Lung (tissue), 12 donors: ENCODE data around the gene TGFBR3. TPM values are rescaled to one million over a fixed set of nuclear protein-coding genes. Genes with fewer than 3 reads are reported as not detected.

Source experiments
- ATAC-seq: fragments of 200-7000 bp; cut with Tn5 transposase; one replicate; pipeline ENCODE4 v1.9.1; 2020; ENCODE audit warnings: moderate number of reproducible peaks; ENCODE audit not compliant: insufficient read depth, low FRiP score
- DNase-seq, 3 donors: peaks; one replicate each; pipeline ENCODE4 v3.0.0-alpha.2; 2013 to 2017
- H3K27ac ChIP-seq, 2 donors: one replicate each; pipeline ENCODE4 v1.5.1; 2013; ENCODE audit warnings: mild to moderate bottlenecking in 2 of 2, moderate library complexity in 2 of 2, control low read depth in 1 of 2, inconsistent platforms in 1 of 2, low read depth in 1 of 2, low read length in 1 of 2
- H3K27me3 ChIP-seq, 3 donors: one replicate each; pipeline ENCODE4 v1.5.1; 2013; ENCODE audit warnings: low read length in 2 of 3; ENCODE audit not compliant: control insufficient read depth in 3 of 3, insufficient read depth in 3 of 3
- H3K36me3 ChIP-seq, 4 donors: one replicate each; pipeline ENCODE4 v1.5.1; 2013; ENCODE audit warnings: low read length in 4 of 4, mild to moderate bottlenecking in 1 of 4, moderate library complexity in 1 of 4; ENCODE audit not compliant: control insufficient read depth in 4 of 4, insufficient read depth in 4 of 4
- H3K4me1 ChIP-seq, 5 donors: one replicate each; pipeline ENCODE4 v1.5.1; 2013; ENCODE audit warnings: low read length in 5 of 5, mild to moderate bottlenecking in 2 of 5, moderate library complexity in 1 of 5; ENCODE audit not compliant: control insufficient read depth in 5 of 5, insufficient read depth in 5 of 5
- H3K4me3 ChIP-seq: one replicate; pipeline ENCODE4 v1.5.1; 2013; ENCODE audit warnings: mild to moderate bottlenecking, control low read depth, moderate library complexity
- H3K9ac ChIP-seq, 2 donors: one replicate each; pipeline ENCODE4 v1.5.1; 2013; ENCODE audit warnings: low read length in 2 of 2, control low read depth in 1 of 2; ENCODE audit not compliant: insufficient read depth in 1 of 2
- H3K9me3 ChIP-seq, 4 donors: one replicate each; pipeline ENCODE4 v1.5.1; 2013; ENCODE audit warnings: low read length in 3 of 4, mild to moderate bottlenecking in 1 of 4, moderate library complexity in 1 of 4; ENCODE audit not compliant: control insufficient read depth in 4 of 4, insufficient read depth in 3 of 4
- CTCF ChIP-seq: IDR thresholded peaks from 2 replicates; pipeline ENCODE4 v1.5.1; 2012; ENCODE audit warnings: mild to moderate bottlenecking; ENCODE audit errors: control extremely low read depth, extremely low read depth
- WGBS, 2 donors: extraction: QIAGEN DNeasy Blood & Tissue Kit; methylation state at CpG; one replicate each; pipeline ENCODE4 v1.1.7; 2013; 5-methylcytosine and 5-hydroxymethylcytosine counted together
- polyA plus RNA-seq, 2 donors: library from polyadenylated mRNA; stranded (reverse); fragments of 200-250 nt; gene quantifications; one replicate each; pipeline ENCODE4 v1.2.1, GENCODE V29; 2013
- total RNA-seq, 2 donors: library from RNA; depleted of rRNA in 1 of 2; stranded (reverse); fragments of >200 nt in 1 of 2; gene quantifications; one replicate each; pipeline ENCODE4 v1.2.1, GENCODE V29; 2014 to 2021
- donor health status: control.
- donor health status: control.
- donor health status: Bipolar disorder and iron deficiency.
- donor health status: healthy.
- donor health status: DM: yes; HTN: yes; CAD: no.

Gene TGFBR3
- total and polyA plus RNA-seq, 4 donors = 13.1 to 99.6 (median 26.5) TPM

- H3K27me3 ChIP-seq = no peaks in the 10 kb centered on the region
- no peak for DNase-seq
- H3K4me1 ChIP-seq = peaks cover 17 to 35% (median 22%) of the 10 kb centered on the region in 5 donors
- no peak for TF ChIP-seq CTCF
- H3K9ac ChIP-seq = no peak overlapping the region
- WGBS, 2 donors = 58% methylated on average over 3 of the region's 3 CpGs
- H3K9me3 ChIP-seq = no peaks in the 10 kb centered on the region
- peaks cover 0 to 3% (median 0%) of the 10 kb centered on the region in 4 donors for H3K36me3 ChIP-seq
- H3K4me3 ChIP-seq = no peak overlapping the region
- H3K27ac ChIP-seq = no peak overlapping the region
- no peak for ATAC-seq
Measured at GRCh38 chr1:91809317-91809716, 76.6 kb downstream of the TGFBR3 start.

GRCh38 chr1:91807921-91808620 lies 77.9 kb downstream of the TGFBR3 start:
- H3K27me3 ChIP-seq = no peaks in the 10 kb centered on the region
- H3K9ac ChIP-seq = no peak overlapping the region
- H3K4me1 ChIP-seq = peaks cover 17 to 44% (median 25%) of the 10 kb centered on the region in 5 donors
- H3K36me3 ChIP-seq = peaks cover 0 to 3% (median 0%) of the 10 kb centered on the region in 4 donors
- no peak for TF ChIP-seq CTCF
- 89 to 97% methylated on average over 5 of the region's 5 CpGs for WGBS, 2 donors
- H3K4me3 ChIP-seq = no peak overlapping the region
- no peak for DNase-seq
- H3K27ac ChIP-seq = no peak overlapping the region
- H3K9me3 ChIP-seq = no peaks in the 10 kb centered on the region
- no peak for ATAC-seq

GRCh38 chr1:91806769-91807700 lies 78.9 kb downstream of the TGFBR3 start:
- DNase-seq = peak in 2 of 3 donors; percentile 65 to 68
- no peak for TF ChIP-seq CTCF
- no peaks in the 10 kb centered on the region for H3K9me3 ChIP-seq
- peaks cover 0 to 3% (median 0%) of the 10 kb centered on the region in 4 donors for H3K36me3 ChIP-seq
- WGBS, 2 donors = 77 to 78% methylated on average over 8 of the region's 8 CpGs
- H3K4me3 ChIP-seq = no peak overlapping the region
- no peak overlapping the region for H3K9ac ChIP-seq
- H3K27me3 ChIP-seq = no peaks in the 10 kb centered on the region
- H3K27ac ChIP-seq = no peak overlapping the region
- no peak for ATAC-seq
- peaks cover 17 to 46% (median 24%) of the 10 kb centered on the region in 5 donors for H3K4me1 ChIP-seq
